A549 (cell line): Measurements from ENCODE around the gene CLDN14. TPM values are rescaled to one million over a fixed set of nuclear protein-coding genes. Genes with fewer than 3 reads are reported as not detected.

Experiments used
- polyA plus RNA-seq, 4 experiments: library from polyadenylated mRNA; depleted of rRNA in 3 of 4; stranded (reverse); fragments of >200 nt; fragmentation: RNase III in 1 of 4; extraction: RNeasy Plus Mini Kit Qiagen cat#74134 plus additional on column Dnase treatment in 1 of 4; gene quantifications; 2 replicates in 3 of 4; 3 replicates in 1 of 4; pipeline ENCODE4 v1.2.3, GENCODE V29; 2011 to 2017

Gene CLDN14
- polyA plus RNA-seq, 2 of the 4 experiments (the other 2 are of a cell fraction) = not detected

Other genes with a start within 250 kb of the CLDN14 start
- gene MORC3, start 159.9 kb downstream of the CLDN14 start, polyA plus RNA-seq (2011; rRNA removed) = 15.0 and 21.5 TPM in 2 replicates
- gene MORC3, start 159.9 kb downstream of the CLDN14 start, polyA plus RNA-seq (2017; fragmentation: RNase III; extraction: RNeasy Plus Mini Kit Qiagen cat#74134 plus additional on column Dnase treatment) = 9.7 to 10.7 TPM (median 9.9 TPM) in 3 replicates
- 12.6 and 16.9 TPM in 2 replicates for gene CHAF1B, start 94.7 kb downstream of the CLDN14 start, polyA plus RNA-seq (2011; rRNA removed)
- gene CHAF1B, start 94.7 kb downstream of the CLDN14 start, polyA plus RNA-seq (2017; fragmentation: RNase III; extraction: RNeasy Plus Mini Kit Qiagen cat#74134 plus additional on column Dnase treatment) = 12.9 to 13.3 TPM (median 13.3 TPM) in 3 replicates
- gene SIM2, start 219.0 kb upstream of the CLDN14 start, polyA plus RNA-seq (2011; rRNA removed) = 12.6 and 12.9 TPM in 2 replicates
- gene SIM2, start 219.0 kb upstream of the CLDN14 start, polyA plus RNA-seq (2017; fragmentation: RNase III; extraction: RNeasy Plus Mini Kit Qiagen cat#74134 plus additional on column Dnase treatment) = 11.2 to 13.4 TPM (median 12.1 TPM) in 3 replicates